Erythroblast (primary cell): ENCODE measurements around the gene GTF2F2.

ENCODE experiments used
- GATA1 ChIP-seq: IDR thresholded peaks from 2 replicates; pipeline ENCODE4 v1.6.1; 2011; ENCODE audit warnings: low read depth, mild to moderate bottlenecking, control low read depth, low read length, moderate library complexity
- POLR2A ChIP-seq: IDR thresholded peaks from 2 replicates; pipeline ENCODE4 v1.6.1; 2011; ENCODE audit warnings: mild to moderate bottlenecking, low read length

DNA sequence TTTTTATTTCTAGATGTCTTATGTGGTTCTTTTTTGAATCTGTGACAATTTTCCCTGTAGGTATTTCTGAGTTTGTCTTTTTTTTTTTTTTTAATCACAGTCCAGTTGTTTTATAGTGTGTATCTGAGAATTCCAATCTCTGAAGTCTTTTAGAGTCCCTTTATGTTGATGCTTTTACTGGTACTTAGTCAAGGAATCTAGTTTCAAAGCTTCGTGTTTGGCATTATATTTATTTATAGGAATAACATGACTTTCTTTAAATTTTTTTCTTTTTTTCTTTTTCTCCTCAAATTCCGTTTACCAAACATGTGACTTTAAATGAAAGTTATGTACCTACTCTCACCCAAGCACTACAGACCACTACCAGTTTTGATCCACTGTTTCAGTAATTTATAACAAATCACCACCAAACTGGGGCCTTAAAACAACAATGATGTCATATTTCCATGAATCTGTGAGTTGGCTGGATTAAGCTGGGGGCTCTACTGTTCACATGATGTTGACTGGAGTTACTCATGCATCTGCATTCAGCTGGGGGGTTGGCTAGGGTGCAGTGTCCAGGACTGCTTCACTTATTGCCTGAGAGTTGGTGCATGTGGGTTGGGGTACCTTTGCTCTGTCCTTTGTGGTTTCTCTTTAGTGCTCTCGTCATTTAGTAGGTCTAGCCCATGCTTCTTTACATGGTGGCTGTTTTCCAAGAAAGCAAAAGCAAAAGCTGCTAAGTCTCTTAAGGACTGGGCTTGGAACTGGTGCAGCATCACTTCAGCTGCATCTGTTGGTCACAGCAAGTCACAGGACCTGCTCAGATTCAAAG lies 58.2 kb downstream of the GTF2F2 start:
- TF ChIP-seq POLR2A, result no peak
- TF ChIP-seq GATA1, result no peak
